NCI-H1417 (cell line): Measurements from ENCODE around the gene POLR2J3.
"Not testable (repeated sequence)": the region's sequence is repeated elsewhere in the genome, so short reads cannot be mapped to it uniquely, and the experiment has no call there.

Source experiments
- DNase-seq, 3 experiments: peaks; one replicate each; lab custom pipeline; 2025; lab: John Stamatoyannopoulos, UW

The POLR2J3 gene

GRCh38 chr7:102520797-102521196, 51.6 kb downstream of the POLR2J3 start:
- not testable (repeated sequence) for DNase-seq

GRCh38 chr7:102517550-102518147, 54.7 kb downstream of the POLR2J3 start, which contains the start of gene RASA4B:
Gene RASA4B (minus strand): TSS chr7:102517777. CDS start chr7:102517710, 67 bp downstream.
- DNase-seq, result not testable (repeated sequence)
